ENCODE data around the gene FHIT.

DNA sequence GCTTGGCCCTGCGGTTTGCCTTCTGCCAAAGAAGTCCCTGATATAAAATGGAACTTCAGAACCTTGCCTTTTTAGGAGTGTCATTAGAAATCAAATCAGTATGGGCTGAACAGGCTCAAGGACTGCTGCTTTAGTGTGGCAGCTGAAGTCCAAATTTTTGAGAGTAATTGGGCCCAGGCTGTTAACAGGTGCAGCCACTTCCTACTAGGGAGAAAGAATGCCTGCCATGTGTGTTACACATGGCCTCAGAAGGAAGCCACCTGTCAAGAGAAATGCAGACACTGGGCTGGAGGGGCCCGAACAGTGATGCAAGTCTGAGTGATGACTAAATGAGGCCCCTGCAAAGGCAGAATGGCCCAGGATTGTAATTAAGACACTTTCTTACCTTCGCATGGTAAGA is 1414.7 kb downstream of the FHIT start:
- TF ChIP-seq, protein P1, sequence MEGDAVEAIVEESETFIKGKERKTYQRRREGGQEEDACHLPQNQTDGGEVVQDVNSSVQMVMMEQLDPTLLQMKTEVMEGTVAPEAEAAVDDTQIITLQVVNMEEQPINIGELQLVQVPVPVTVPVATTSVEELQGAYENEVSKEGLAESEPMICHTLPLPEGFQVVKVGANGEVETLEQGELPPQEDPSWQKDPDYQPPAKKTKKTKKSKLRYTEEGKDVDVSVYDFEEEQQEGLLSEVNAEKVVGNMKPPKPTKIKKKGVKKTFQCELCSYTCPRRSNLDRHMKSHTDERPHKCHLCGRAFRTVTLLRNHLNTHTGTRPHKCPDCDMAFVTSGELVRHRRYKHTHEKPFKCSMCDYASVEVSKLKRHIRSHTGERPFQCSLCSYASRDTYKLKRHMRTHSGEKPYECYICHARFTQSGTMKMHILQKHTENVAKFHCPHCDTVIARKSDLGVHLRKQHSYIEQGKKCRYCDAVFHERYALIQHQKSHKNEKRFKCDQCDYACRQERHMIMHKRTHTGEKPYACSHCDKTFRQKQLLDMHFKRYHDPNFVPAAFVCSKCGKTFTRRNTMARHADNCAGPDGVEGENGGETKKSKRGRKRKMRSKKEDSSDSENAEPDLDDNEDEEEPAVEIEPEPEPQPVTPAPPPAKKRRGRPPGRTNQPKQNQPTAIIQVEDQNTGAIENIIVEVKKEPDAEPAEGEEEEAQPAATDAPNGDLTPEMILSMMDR (conservative IDR thresholded peaks at IDR 0.05) = no peak
- TF ChIP-seq EZH2 (IDR thresholded peaks at IDR 0.05; ENCODE audit: low read depth) = no peak

Measured in PC-9 (cell line).